Lung (tissue), 12 donors: ENCODE measurements around the gene TMCC2. TPM values are rescaled to one million over a fixed set of nuclear protein-coding genes. Genes with fewer than 3 reads are reported as not detected.

ENCODE experiments used
- ATAC-seq: fragments of 200-7000 bp; cut with Tn5 transposase; one replicate; pipeline ENCODE4 v1.9.1; 2020; ENCODE audit warnings: moderate number of reproducible peaks; ENCODE audit not compliant: insufficient read depth, low FRiP score
- DNase-seq, 3 donors: peaks; one replicate each; pipeline ENCODE4 v3.0.0-alpha.2; 2013 to 2017
- H3K27ac ChIP-seq, 2 donors: one replicate each; pipeline ENCODE4 v1.5.1; 2013; ENCODE audit warnings: mild to moderate bottlenecking in 2 of 2, moderate library complexity in 2 of 2, control low read depth in 1 of 2, inconsistent platforms in 1 of 2, low read depth in 1 of 2, low read length in 1 of 2
- H3K27me3 ChIP-seq, 3 donors: one replicate each; pipeline ENCODE4 v1.5.1; 2013; ENCODE audit warnings: low read length in 2 of 3; ENCODE audit not compliant: control insufficient read depth in 3 of 3, insufficient read depth in 3 of 3
- H3K36me3 ChIP-seq, 4 donors: one replicate each; pipeline ENCODE4 v1.5.1; 2013; ENCODE audit warnings: low read length in 4 of 4, mild to moderate bottlenecking in 1 of 4, moderate library complexity in 1 of 4; ENCODE audit not compliant: control insufficient read depth in 4 of 4, insufficient read depth in 4 of 4
- H3K4me1 ChIP-seq, 5 donors: one replicate each; pipeline ENCODE4 v1.5.1; 2013; ENCODE audit warnings: low read length in 5 of 5, mild to moderate bottlenecking in 2 of 5, moderate library complexity in 1 of 5; ENCODE audit not compliant: control insufficient read depth in 5 of 5, insufficient read depth in 5 of 5
- H3K4me3 ChIP-seq: one replicate; pipeline ENCODE4 v1.5.1; 2013; ENCODE audit warnings: mild to moderate bottlenecking, control low read depth, moderate library complexity
- H3K9ac ChIP-seq, 2 donors: one replicate each; pipeline ENCODE4 v1.5.1; 2013; ENCODE audit warnings: low read length in 2 of 2, control low read depth in 1 of 2; ENCODE audit not compliant: insufficient read depth in 1 of 2
- H3K9me3 ChIP-seq, 4 donors: one replicate each; pipeline ENCODE4 v1.5.1; 2013; ENCODE audit warnings: low read length in 3 of 4, mild to moderate bottlenecking in 1 of 4, moderate library complexity in 1 of 4; ENCODE audit not compliant: control insufficient read depth in 4 of 4, insufficient read depth in 3 of 4
- WGBS, 2 donors: extraction: QIAGEN DNeasy Blood & Tissue Kit; methylation state at CpG; one replicate each; pipeline ENCODE4 v1.1.7; 2013; 5-methylcytosine and 5-hydroxymethylcytosine counted together
- polyA plus RNA-seq, 2 donors: library from polyadenylated mRNA; stranded (reverse); fragments of 200-250 nt; gene quantifications; one replicate each; pipeline ENCODE4 v1.2.1, GENCODE V29; 2013
- total RNA-seq, 2 donors: library from RNA; depleted of rRNA in 1 of 2; stranded (reverse); fragments of >200 nt in 1 of 2; gene quantifications; one replicate each; pipeline ENCODE4 v1.2.1, GENCODE V29; 2014 to 2021
- TF ChIP-seq, protein P1 (sequence below): IDR thresholded peaks from 2 replicates; pipeline ENCODE4 v1.5.1; 2012; ENCODE audit warnings: mild to moderate bottlenecking; ENCODE audit errors: control extremely low read depth, extremely low read depth
- donor health status: control.
- donor health status: control.
- donor health status: Bipolar disorder and iron deficiency.
- donor health status: healthy.
- donor health status: DM: yes; HTN: yes; CAD: no.

TMCC2 gene
- total and polyA plus RNA-seq, 4 donors: 1.9 to 27.0 (median 2.4) TPM

DNA sequence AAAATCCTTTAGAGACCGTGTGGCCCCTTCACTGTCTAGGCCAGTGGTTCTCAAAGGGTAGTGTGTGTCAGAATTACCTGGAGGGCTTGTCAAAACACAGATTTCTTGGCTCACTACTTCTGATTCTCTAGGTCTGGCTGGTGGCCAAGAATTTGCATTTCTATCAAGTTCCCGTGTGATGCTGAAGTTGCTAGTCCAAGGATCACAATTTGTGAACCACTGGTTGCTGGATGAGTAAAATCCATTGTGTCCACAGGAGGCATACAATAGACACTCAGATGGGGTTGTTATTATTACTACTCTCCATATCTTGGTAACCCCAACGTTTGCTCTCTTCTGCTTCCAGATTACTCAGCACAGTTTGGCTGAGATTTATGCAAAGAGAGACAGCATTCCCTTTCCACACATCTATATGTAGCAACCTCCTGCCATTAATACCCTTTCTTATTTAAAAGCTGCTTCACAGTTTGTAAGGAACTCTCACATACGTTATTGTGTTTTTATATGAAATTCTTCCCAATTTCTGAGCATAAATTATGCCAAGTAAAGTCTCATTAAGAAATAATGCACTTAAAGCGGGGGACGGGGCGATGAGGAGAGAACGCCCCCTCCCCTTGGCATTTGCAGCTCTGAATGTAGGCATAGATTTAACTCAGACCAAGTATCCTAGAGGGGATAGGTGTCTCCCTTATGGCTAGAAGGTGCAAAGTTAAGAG, 720 bp upstream of the TMCC2 start:
- Histone ChIP-seq H3K9ac (no peak overlapping the region), H3K4me1 (peaks cover 0 to 30% (median 7%) of the 10 kb centered on the region in 5 donors), H3K4me3 (peak overlapping the region; percentile 51), H3K27me3 (no peaks in the 10 kb centered on the region), H3K9me3 (no peaks in the 10 kb centered on the region), H3K36me3 (no peaks in the 10 kb centered on the region), H3K27ac (no peak overlapping the region)
- 15% methylated on average over 8 of the region's 8 CpGs for WGBS, 2 donors
- DNase-seq: peak; percentile 51 to 70 (median 54)
- no peak for ATAC-seq
- TF ChIP-seq, protein P1, sequence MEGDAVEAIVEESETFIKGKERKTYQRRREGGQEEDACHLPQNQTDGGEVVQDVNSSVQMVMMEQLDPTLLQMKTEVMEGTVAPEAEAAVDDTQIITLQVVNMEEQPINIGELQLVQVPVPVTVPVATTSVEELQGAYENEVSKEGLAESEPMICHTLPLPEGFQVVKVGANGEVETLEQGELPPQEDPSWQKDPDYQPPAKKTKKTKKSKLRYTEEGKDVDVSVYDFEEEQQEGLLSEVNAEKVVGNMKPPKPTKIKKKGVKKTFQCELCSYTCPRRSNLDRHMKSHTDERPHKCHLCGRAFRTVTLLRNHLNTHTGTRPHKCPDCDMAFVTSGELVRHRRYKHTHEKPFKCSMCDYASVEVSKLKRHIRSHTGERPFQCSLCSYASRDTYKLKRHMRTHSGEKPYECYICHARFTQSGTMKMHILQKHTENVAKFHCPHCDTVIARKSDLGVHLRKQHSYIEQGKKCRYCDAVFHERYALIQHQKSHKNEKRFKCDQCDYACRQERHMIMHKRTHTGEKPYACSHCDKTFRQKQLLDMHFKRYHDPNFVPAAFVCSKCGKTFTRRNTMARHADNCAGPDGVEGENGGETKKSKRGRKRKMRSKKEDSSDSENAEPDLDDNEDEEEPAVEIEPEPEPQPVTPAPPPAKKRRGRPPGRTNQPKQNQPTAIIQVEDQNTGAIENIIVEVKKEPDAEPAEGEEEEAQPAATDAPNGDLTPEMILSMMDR: no peak

DNA sequence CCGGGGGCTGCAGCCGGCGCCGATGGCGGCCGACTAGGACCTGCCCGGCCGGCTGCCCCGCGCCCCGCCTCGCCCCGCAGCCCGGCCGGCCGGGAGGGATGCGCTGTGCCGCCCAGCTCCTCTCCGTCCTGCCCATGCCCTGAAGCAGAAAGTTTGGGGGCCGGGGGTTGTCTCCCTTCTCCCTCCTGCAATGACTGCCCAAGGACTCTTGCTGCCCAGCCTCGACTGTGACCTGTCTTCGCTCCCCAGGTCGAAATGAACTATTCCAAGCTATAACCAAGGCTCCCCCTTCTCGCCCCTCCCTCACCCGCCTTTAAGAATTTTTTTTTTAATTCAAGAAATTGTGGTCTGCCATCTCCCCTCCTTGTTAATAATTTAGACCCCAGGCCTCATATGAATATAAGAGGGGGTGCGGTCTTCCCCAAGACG, 361 bp downstream of the TMCC2 start:
- DNase-seq (peak in 1 of 3 donors; percentile 32), ATAC-seq (no peak)
- Histone ChIP-seq H3K36me3 (no peaks in the 10 kb centered on the region), H3K9ac (no peak overlapping the region), H3K27me3 (no peaks in the 10 kb centered on the region), H3K27ac (no peak overlapping the region), H3K9me3 (no peaks in the 10 kb centered on the region), H3K4me1 (peaks cover 0 to 30% (median 7%) of the 10 kb centered on the region in 5 donors), H3K4me3 (peak overlapping the region; percentile 51)
- TF ChIP-seq, protein P1: no peak
- WGBS, 2 donors: 0% methylated on average over 21 to 27 of the region's 27 CpGs

DNA sequence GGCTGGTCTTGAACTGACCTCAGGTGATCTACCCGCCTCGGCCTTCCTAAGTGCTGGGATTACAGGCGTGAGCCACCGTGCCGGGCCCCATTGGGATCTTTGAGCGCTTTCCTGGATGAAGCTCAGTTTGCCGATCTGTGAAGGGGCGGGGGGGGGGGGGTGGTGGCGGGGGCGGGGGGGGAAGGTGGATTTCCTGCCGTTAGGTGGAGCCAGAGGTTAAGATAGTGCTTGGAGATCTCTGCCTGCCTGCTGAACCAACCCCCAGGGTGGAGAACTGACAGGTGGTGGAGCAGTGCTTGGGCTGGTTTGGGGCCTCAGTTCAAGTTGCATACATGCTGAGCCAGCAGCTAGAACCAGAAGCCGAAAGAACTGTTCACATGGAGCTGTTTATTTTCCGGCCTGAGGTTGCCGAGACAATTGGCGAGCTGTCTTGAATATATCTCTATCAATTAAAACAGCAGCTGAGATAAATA, 1.7 kb downstream of the TMCC2 start:
- WGBS, 2 donors: 7 to 11% methylated on average over 13 to 14 of the region's 15 CpGs
- Histone ChIP-seq H3K9ac (no peak overlapping the region), H3K4me1 (peaks cover 0 to 32% (median 7%) of the 10 kb centered on the region in 5 donors), H3K27ac (no peak overlapping the region), H3K27me3 (no peaks in the 10 kb centered on the region), H3K9me3 (no peaks in the 10 kb centered on the region), H3K4me3 (no peak overlapping the region), H3K36me3 (no peaks in the 10 kb centered on the region)
- peak; percentile 48 for ATAC-seq
- TF ChIP-seq, protein P1: no peak
- peak; percentile 71 to 77 (median 71) for DNase-seq
